ENCODE measurements around the gene TAF10.

TAF10 gene

DNA sequence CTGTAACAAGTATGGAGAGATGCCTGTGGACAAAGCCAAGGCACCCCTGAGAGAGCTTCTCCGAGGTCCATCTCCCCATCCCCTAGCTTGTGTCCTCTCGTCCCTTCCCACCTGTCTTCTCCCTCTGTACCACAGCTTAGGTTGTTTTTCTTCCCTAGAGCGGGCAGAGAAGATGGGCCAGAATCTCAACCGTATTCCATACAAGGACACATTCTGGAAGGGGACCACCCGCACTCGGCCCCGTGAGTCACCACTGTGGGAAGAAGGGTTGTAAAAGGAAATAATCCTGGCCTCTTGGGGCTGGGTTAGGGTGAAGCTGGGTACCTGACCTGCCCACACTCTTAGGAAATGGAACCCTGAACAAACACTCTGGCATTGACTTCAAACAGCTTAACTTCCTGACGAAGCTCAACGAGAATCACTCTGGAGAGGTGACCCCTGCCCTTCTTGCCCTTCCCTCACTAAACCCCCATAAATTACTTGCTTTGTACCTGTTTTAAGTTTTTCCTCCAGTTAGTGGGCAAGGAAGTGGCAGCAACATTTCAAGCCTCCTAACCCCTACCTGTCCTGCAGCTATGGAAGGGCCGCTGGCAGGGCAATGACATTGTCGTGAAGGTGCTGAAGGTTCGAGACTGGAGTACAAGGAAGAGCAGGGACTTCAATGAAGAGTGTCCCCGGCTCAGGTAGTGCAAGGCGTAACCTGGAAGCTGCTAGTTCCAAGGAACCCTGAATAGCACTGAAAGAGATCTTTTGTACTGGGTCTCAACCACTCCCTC is 3.1 kb downstream of the TAF10 start:
- DNase-seq (peak in 1 of 2 donors; percentile 7), ATAC-seq (no peak)
- no peak overlapping the region for H3K4me3 Mint-ChIP-seq
- no peaks in the 10 kb centered on the region for H3K9me3 Mint-ChIP-seq
- H3K27ac Mint-ChIP-seq: no peak overlapping the region
- peaks cover 40% of the 10 kb centered on the region for H3K4me1 Mint-ChIP-seq
- H3K27me3 Mint-ChIP-seq: no peaks in the 10 kb centered on the region

DNA sequence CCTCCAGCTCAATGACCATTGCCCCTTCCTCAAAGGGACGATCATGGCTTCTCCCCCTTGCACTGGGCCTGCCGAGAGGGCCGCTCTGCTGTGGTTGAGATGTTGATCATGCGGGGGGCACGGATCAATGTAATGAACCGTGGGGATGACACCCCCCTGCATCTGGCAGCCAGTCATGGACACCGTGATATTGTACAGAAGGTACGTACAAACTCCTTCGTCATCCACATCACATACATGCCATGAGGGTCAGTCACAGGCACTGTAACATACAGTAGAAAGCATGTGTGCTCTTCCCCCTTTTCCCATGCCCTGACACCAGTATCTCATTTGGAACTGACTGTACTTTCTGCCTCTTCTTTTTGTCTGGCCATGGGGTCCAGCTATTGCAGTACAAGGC is 4.0 kb downstream of the TAF10 start:
- Mint-ChIP-seq H3K27me3 (no peaks in the 10 kb centered on the region), H3K9me3 (no peaks in the 10 kb centered on the region), H3K4me3 (no peak overlapping the region), H3K27ac (no peak overlapping the region), H3K4me1 (peaks cover 40% of the 10 kb centered on the region)
- DNase-seq: no peak
- no peak for ATAC-seq

DNA sequence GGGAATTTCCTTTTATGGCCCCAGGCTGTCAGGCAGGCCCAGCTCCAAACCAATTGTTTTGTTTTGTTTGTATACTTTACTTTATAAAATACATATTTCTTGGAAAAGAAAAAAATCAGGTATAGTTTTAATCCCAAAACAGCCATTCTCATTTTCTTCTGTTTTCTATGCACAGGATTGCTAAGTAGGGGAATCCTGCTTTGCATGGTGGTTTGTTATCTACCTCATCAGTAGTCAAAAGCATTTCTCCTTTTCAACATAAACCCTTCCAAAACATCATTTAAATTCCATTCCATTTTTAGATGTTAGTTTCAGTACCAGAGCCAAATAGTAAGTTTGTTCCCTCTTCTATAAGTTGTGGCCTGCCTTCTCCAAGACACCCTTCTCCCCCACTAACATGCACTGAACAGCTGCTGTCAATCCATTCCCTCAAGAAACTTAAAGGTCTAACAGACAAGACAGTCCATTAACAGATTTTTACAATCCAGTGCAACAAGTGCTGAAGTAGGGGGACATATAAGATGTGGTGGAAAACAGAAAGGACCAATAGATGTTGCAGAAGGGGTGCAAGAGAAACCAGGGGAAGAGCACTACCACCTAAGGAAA is 4.7 kb downstream of the TAF10 start:
- H3K27me3 Mint-ChIP-seq: no peaks in the 10 kb centered on the region
- no peak for DNase-seq
- H3K4me3 Mint-ChIP-seq: peak overlapping the region in 1 of 2 donors; percentile 6
- peaks cover 40% of the 10 kb centered on the region for H3K4me1 Mint-ChIP-seq
- H3K9me3 Mint-ChIP-seq: no peaks in the 10 kb centered on the region
- H3K27ac Mint-ChIP-seq: peak overlapping the region in 1 of 2 donors; percentile 41
- no peak for ATAC-seq

DNA sequence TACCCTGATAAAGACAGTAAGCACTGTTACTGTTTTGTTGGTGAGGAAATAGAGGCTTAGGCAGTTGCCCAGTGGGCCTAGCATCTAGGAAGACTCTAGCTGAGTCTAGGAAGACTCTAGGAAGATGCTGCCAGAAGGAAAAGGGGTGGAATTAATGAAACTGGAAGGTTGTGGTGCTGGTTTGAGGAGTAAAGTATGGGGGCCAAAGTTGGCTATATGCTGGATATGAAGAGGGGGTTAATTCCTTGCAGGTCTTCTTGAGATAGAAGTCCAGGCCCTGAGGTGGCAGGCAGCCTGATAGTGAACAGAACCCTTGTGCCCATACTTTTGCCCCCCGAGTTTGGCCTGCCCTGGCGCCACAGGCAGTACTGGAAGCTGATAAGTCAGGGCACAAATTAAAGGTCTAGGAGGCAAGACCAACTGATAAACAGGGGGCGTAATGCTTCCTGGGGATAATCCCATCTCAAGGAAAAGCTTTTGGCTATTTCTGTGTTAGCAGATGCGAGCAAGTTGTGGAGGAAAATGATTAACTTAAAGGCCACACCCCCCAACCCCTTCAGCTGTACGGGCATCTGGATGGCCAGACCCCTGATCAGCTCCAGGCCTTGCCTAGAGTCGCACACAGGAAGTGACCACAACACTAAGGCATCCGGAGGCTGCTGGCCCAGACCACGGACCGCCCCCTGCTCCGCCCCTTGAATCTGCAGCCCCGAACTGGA is 5.4 kb downstream of the TAF10 start:
- peak overlapping the region; percentile 89 to 94 for H3K27ac Mint-ChIP-seq
- peak; percentile 45 for ATAC-seq

DNA sequence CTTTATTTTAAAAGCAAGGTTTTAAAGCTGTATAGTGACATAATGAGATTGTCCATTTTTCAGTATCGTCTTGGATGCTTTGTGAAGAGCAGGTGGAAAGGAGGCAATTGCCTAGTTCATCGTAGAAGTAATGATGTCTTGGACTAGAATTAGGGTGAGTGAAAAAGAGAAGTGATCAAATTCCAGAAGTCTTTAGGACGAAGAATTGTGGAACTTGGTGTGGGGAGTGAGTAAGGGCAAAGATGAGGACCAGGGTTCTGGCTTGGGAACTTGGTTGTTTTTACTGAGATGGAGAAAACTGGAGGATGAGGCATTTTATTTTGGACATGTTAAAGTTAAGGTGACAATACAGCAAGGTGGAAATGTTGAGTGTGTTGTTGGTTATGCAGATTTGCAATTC is 7.2 kb downstream of the TAF10 start:
- Mint-ChIP-seq H3K9me3 (no peaks in the 10 kb centered on the region), H3K4me1 (peaks cover 24% of the 10 kb centered on the region), H3K4me3 (no peak overlapping the region), H3K27me3 (no peaks in the 10 kb centered on the region), H3K27ac (no peak overlapping the region)
- DNase-seq (no peak), ATAC-seq (no peak)

More for the DNA sequence above, 5.4 kb downstream of the TAF10 start:
- Mint-ChIP-seq H3K4me1 (peaks cover 40% of the 10 kb centered on the region), H3K4me3 (no peak overlapping the region), H3K9me3 (no peaks in the 10 kb centered on the region), H3K27me3 (no peaks in the 10 kb centered on the region)
- peak; percentile 40 to 77 for DNase-seq

DNA sequence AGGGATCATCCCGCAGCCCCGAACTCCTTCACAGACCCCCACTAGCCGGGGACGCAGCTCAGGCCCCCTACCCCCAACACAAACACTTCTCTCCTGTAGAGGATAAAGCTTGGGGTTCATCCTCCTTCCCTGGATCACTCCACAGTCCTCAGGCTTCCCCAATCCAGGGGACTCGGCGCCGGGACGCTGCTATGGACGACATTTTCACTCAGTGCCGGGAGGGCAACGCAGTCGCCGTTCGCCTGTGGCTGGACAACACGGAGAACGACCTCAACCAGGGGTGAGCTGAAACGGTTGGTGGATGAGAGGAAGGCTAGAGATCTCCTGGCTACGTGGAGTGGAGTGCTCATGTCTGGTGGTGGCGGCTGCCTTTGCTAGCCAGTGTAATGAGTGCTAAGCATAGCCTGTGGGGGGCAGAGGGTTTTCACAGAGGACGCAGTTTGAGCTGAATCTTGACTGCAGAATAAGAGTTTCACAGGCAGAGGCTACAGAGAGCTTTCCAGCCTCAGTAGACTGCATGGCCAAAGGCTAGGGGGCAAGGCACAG is 7.9 kb downstream of the TAF10 start:
- H3K4me1 Mint-ChIP-seq: peaks cover 23% of the 10 kb centered on the region
- H3K9me3 Mint-ChIP-seq: no peaks in the 10 kb centered on the region
- no peak overlapping the region for H3K4me3 Mint-ChIP-seq
- no peaks in the 10 kb centered on the region for H3K27me3 Mint-ChIP-seq
- DNase-seq (peak; percentile 54 to 69), ATAC-seq (peak; percentile 76)
- H3K27ac Mint-ChIP-seq: no peak overlapping the region

DNA sequence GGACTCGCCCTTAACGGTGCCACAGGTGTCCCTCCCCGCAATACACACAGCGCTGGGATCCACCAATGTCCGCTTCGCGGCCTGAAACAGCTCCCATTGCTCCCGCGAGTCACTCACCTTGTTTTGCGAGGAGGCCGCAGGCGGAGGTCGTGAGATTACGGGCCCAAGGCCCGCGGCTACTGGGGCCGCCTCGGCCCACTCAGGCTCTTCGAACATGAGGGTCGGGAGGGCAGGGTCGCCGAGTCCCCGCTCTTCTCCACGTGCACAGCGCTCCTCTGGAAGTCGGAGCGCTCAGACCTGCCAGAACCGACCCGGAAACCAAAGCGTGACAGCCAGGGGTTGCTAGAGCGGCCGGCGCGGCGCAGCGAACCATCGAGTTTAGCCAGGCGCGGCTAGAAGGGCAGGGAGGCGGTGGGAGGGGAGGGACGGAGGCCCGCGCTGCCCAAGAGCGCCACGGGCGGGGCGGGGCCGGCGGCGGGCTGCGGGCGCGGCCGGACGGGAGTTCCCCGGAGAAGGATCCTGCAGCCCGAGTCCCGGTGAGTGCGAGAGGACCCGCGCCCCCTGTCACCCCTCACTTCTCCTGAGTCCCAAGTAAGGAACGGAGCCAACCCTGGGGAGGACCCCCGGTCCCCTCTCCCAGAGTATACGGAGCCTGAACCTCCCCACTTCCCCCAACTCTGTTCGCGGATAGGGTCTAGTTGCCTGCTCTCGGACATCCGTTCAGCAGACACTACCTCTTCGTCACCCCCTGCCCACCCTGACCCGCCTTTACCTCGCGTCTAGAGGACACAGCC is 8.5 kb downstream of the TAF10 start, which contains the start of the genes ILK and RRP8:
TSS of gene ILK (plus strand) at position 488 of the 794 bp plus-strand sequence. CDS start 498 bp downstream, outside the sequence.
TSS of gene RRP8 (minus strand) at position 330 of the 794 bp plus-strand sequence. CDS start at position 216, 114 bp downstream.
- ATAC-seq (peak; percentile 85), DNase-seq (peak; percentile 84 to 90)
- H3K27me3 Mint-ChIP-seq: no peaks in the 10 kb centered on the region
- H3K27ac Mint-ChIP-seq: no peak within 1 kb of the TSS
- H3K4me1 Mint-ChIP-seq: peaks cover 23% of the 10 kb centered on the region
- H3K4me3 Mint-ChIP-seq: no peak within 1 kb of the TSS
- H3K9me3 Mint-ChIP-seq: no peaks in the 10 kb centered on the region

DNA sequence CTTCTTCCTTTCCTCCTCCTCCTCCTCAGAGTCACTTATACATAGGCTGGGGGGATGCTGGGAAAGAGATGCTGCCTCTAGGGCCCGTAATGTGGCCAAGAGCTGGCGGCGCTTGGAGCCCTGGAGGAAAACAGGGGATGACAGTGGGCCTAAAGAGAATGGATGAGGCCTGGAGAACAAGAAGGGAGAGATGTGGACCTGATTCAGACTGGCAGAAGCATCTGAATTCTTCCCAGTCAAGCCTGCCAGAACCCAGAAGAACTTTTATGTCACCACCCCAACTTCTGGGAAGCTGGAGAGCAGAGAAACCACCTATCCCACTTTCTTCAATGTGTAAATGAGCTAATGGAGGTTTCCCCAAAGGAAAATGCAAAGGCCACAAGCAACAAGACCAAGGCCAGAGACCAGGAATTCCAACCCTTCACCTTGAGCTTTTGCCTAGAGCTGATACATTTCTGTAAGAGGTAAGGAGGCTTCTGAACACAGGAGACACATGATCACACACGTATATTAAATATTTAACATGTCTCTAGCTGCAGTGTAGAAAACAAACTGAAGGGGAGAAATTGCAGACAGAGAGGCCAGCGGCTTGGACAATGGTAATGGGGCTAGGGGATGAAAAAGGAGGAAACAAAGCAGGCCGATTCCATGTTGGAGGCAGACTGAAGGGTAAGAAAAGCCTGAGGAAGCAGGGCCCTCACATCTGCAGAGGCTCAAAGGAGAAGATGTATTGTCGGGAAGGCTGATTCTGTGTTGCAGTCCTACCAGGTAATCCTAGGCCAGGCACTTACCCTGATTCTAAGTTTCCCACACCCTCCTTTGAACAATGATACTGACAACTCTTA is 9.7 kb downstream of the TAF10 start:
- Mint-ChIP-seq H3K9me3 (no peaks in the 10 kb centered on the region), H3K4me1 (peaks cover 14% of the 10 kb centered on the region), H3K4me3 (no peak overlapping the region), H3K27ac (no peak overlapping the region), H3K27me3 (no peaks in the 10 kb centered on the region)
- no peak for ATAC-seq
- DNase-seq: no peak

DNA sequence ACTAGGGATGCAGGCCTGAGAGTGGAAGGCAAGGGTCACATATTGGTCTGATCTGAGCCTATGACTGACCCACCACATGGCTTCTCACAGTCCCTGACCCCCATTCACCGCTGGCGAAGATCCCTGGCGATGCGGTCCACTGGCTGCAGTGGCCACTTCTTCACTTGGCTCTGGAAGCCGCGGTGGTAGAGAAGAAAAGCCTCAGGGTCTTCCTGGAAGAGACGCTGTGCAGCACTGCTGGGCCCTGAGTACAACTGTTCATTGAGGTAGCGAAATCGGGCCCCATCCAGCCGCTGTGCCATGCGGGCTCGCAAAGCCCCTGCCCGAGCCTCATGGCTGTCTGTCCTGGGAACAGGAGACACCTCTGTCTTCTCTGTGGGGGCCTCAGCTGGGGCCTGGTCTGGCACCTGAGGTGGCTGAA is 11.0 kb downstream of the TAF10 start:
- Mint-ChIP-seq H3K9me3 (no peaks in the 10 kb centered on the region), H3K27ac (peak overlapping the region in 1 of 2 donors; percentile 72), H3K4me1 (peaks cover 15% of the 10 kb centered on the region), H3K27me3 (no peaks in the 10 kb centered on the region), H3K4me3 (no peak overlapping the region)
- ATAC-seq (no peak), DNase-seq (no peak)

DNA sequence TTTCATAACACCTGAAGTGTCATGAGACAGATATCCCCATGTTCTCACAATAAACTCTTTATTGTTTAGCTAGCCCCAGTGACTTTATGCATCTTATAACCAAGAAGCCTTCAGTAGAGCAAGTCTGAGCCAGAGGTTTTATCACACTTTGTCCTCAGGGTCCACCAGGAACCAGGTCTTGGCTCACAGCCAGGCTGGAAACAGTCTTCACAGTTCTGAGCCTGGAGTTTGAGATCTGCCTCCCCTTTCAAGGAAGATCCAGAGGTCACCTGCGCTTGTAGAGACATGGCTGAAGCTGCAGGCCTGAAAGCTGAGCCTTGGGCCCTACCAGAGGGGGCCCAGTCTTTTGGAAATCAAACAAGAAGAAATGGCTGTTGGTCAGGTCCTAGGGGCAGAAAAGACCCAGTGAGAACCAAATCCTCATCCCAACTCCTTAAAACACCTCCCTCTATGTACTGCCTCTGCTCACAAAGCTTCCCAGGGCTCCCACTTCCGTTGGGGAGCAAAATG is 12.1 kb downstream of the TAF10 start:
- no peak overlapping the region for H3K4me3 Mint-ChIP-seq
- no peak for DNase-seq
- H3K4me1 Mint-ChIP-seq: peaks cover 18% of the 10 kb centered on the region
- H3K27ac Mint-ChIP-seq: peak overlapping the region in 1 of 2 donors; percentile 17
- no peaks in the 10 kb centered on the region for H3K9me3 Mint-ChIP-seq
- ATAC-seq: no peak
- H3K27me3 Mint-ChIP-seq: no peaks in the 10 kb centered on the region

DNA sequence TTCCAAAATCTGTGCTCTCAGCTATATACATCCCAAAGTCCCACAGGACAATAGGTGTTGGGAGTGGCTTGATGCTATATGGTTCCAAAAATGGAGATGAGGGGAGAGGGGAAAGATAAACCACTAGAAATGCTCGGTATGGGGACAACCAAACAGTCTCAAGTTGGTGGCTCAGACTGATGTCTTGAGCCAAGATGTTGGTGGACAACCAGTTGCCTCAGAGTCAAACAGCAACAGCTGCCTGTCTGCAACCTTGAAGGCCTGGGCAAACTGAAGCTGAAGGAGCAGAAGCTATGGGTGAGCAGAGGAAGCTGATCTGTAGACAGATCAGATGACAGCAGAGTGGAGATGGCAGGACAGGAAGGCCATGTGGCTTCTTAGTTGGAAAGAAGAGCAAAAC is 12.6 kb downstream of the TAF10 start:
- ATAC-seq (no peak), DNase-seq (no peak)
- H3K4me3 Mint-ChIP-seq: no peak overlapping the region

DNA sequence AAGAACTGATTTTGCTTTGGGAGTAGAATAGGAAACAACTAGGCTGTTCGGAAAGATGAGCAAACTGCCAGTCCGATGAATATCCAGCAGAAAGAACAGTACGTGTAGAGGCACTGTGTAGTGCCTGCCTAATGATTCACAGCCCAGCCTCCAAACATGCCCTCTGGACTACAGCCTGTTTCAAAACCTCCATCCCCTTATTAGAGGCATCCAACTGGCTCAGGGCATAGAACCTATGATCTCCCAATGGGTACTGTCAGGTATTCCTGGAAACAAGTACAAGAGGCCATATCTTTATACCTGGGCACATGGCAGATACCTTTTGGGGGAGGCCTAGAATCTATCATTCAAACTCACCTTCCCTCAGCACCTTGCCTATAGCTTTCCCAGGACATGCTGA is 13.5 kb downstream of the TAF10 start:
- H3K9me3 Mint-ChIP-seq: no peaks in the 10 kb centered on the region
- H3K27ac Mint-ChIP-seq: no peak overlapping the region
- no peak for ATAC-seq
- DNase-seq: no peak
- H3K27me3 Mint-ChIP-seq: no peaks in the 10 kb centered on the region
- no peak overlapping the region for H3K4me3 Mint-ChIP-seq
- peaks cover 30% of the 10 kb centered on the region for H3K4me1 Mint-ChIP-seq

More for the DNA sequence above, 12.6 kb downstream of the TAF10 start:
- Mint-ChIP-seq H3K27me3 (no peaks in the 10 kb centered on the region), H3K4me1 (peaks cover 21% of the 10 kb centered on the region), H3K27ac (peak overlapping the region in 1 of 2 donors; percentile 17), H3K9me3 (no peaks in the 10 kb centered on the region)

DNA sequence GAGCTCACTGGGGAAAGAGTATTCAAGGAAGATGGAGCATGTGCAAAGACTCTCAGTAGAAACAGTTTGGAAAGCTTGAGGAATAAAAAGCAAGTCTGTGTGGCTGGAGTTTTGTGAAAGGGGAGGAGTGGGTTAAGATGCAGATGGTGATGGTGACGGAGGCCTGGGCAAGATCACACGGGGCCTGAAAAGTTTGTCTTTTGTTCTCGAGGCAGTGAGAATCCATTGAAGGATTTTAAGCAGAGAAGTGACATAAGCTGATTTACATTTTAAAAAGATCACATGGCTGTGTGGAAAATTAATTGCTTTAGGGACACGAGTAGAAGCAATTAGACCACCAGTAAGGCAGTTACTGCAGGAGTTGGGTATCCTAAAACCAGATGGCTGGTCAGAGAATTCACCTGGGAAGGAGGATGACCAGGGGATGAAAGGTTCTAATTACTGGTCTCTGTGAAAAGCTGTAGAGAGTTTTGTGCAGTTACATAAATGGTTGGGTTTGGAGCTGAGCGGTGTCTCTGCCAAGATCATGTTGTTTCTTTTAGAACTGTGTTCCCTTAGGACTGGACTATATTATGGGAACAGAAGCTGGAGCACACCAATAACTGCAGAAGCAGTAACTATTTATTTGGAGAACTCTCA is 15.7 kb downstream of the TAF10 start:
- no peaks in the 10 kb centered on the region for H3K9me3 Mint-ChIP-seq
- peaks cover 33% of the 10 kb centered on the region for H3K4me1 Mint-ChIP-seq
- H3K27ac Mint-ChIP-seq: peak overlapping the region; percentile 40 to 62
- ATAC-seq (no peak), DNase-seq (no peak)
- no peak overlapping the region for H3K4me3 Mint-ChIP-seq
- no peaks in the 10 kb centered on the region for H3K27me3 Mint-ChIP-seq

All from stimulated activated naive CD8-positive, alpha-beta T cell treated with anti-CD3 and anti-CD28 coated beads, Interleukin-15, amount 100 ng/mL, for 72 hours (primary cell).